NCI-H345 treated with DMSO at 0.1 percent for 48 hours (cell line): ENCODE data around the gene CUBN.
"Not testable (repeated sequence)": the region's sequence is repeated elsewhere in the genome, so short reads cannot be mapped to it uniquely, and the experiment has no call there.

ENCODE experiments used
- DNase-seq: peaks from one replicate; lab custom pipeline; 2025; ENCODE audit not compliant: unreplicated experiment; lab: John Stamatoyannopoulos, UW

Gene CUBN

GRCh38 chr10:17141504-17142229, 12.1 kb upstream of the CUBN start:
- no peak for DNase-seq

GRCh38 chr10:17140386-17140761, 10.8 kb upstream of the CUBN start:
- no peak for DNase-seq

- DNase-seq, result no peak
These were observed 8.9 kb upstream of the CUBN start for GRCh38 chr10:17138460-17139042.

GRCh38 chr10:17134737-17135260, 5.2 kb upstream of the CUBN start:
- DNase-seq, result no peak

- no peak for DNase-seq
These were observed 4.7 kb upstream of the CUBN start for GRCh38 chr10:17134282-17134681.

GRCh38 chr10:17128261-17128660, 1.4 kb downstream of the CUBN start:
- DNase-seq, result no peak

- DNase-seq, result no peak
These were observed 3.3 kb downstream of the CUBN start for GRCh38 chr10:17126327-17126726.

- no peak for DNase-seq
These were observed 4.3 kb downstream of the CUBN start for GRCh38 chr10:17125206-17125893.

GRCh38 chr10:17123961-17124360, 5.7 kb downstream of the CUBN start:
- no peak for DNase-seq

- no peak for DNase-seq
These were observed 6.6 kb downstream of the CUBN start for GRCh38 chr10:17122726-17123661.

- no peak for DNase-seq
These were observed 7.6 kb downstream of the CUBN start for GRCh38 chr10:17122052-17122451.

- DNase-seq, result no peak
These were observed 8.9 kb downstream of the CUBN start for GRCh38 chr10:17120694-17121093.

GRCh38 chr10:17119845-17120244, 9.8 kb downstream of the CUBN start:
- no peak for DNase-seq

GRCh38 chr10:17116193-17116592, 13.4 kb downstream of the CUBN start:
- no peak for DNase-seq

- no peak for DNase-seq
These were observed 13.9 kb downstream of the CUBN start for GRCh38 chr10:17115683-17116082.

- DNase-seq, result not testable (repeated sequence)
These were observed 14.7 kb downstream of the CUBN start for GRCh38 chr10:17114878-17115444.

GRCh38 chr10:17113889-17114540, 15.6 kb downstream of the CUBN start:
- DNase-seq, result no peak

- DNase-seq, result no peak
These were observed 16.3 kb downstream of the CUBN start for GRCh38 chr10:17113346-17113745.

- DNase-seq, result no peak
These were observed 17.0 kb downstream of the CUBN start for GRCh38 chr10:17112566-17112965.
